ENCODE results near the gene ZNF587B. TPM values are rescaled to one million over a fixed set of nuclear protein-coding genes. Genes with fewer than 3 reads are reported as not detected.
"Not testable (repeated sequence)": the region's sequence is repeated elsewhere in the genome, so short reads cannot be mapped to it uniquely, and the experiment has no call there.

Gene ZNF587B
- total and polyA plus RNA-seq, 3 experiments from 2014 or later, result 1.4 to 25.4 (median 24.8) TPM

GRCh38 chr19:57803265-57803593 is 26.9 kb upstream of the ZNF587B start:
- H3K27me3 Mint-ChIP-seq, result no peaks in the 10 kb centered on the region
- no peak for DNase-seq
- Histone ChIP-seq H3K36me3 (ENCODE audit: insufficient read depth, low read length) (peaks cover 6% of the 10 kb centered on the region), H3K27me3 (ENCODE audit: insufficient read depth, low read length, poor library complexity, severe bottlenecking) (no peaks in the 10 kb centered on the region), H3K9me3 (ENCODE audit: low read length) (no peaks in the 10 kb centered on the region), H3K4me1 (ENCODE audit: insufficient read depth, low read length) (no peaks in the 10 kb centered on the region), H3K27ac (ENCODE audit: low read depth, low read length) (no peak overlapping the region), H3K4me3 (ENCODE audit: low read length) (no peak overlapping the region)
- ChIA-PET CTCF (no interaction called here), POLR2A (no interaction called here)
- no peaks in the 10 kb centered on the region for H3K9me3 Mint-ChIP-seq
- H3K4me3 Mint-ChIP-seq, result peak overlapping the region in 5 of 7 donors; percentile 16 to 68 (median 35)
- H3K27ac Mint-ChIP-seq, result peak overlapping the region in 3 of 8 donors; percentile 17 to 76 (median 56)
- peaks cover 11 to 45% (median 28%) of the 10 kb centered on the region in 3 donors for H3K4me1 Mint-ChIP-seq
- peaks cover 14 to 40% (median 26%) of the 10 kb centered on the region in 3 donors for H3K36me3 Mint-ChIP-seq

GRCh38 chr19:57803594-57804325 is 26.3 kb upstream of the ZNF587B start:
- Mint-ChIP-seq H3K4me3 (peak overlapping the region in 5 of 7 donors; percentile 16 to 68 (median 35)), H3K4me1 (peaks cover 11 to 45% (median 28%) of the 10 kb centered on the region in 3 donors), H3K27ac (peak overlapping the region in 5 of 8 donors; percentile 15 to 76 (median 37)), H3K27me3 (no peaks in the 10 kb centered on the region), H3K36me3 (peaks cover 16 to 45% (median 26%) of the 10 kb centered on the region in 3 donors), H3K9me3 (no peaks in the 10 kb centered on the region)
- H3K4me3 ChIP-seq (ENCODE audit: low read length), result peak overlapping the region; percentile 19
- ChIA-PET CTCF (no interaction called here), POLR2A (no interaction called here)
- no peaks in the 10 kb centered on the region for H3K9me3 ChIP-seq (ENCODE audit: low read length)
- DNase-seq, result peak in 1 of 5 donors; percentile 19
- peaks cover 10% of the 10 kb centered on the region for H3K36me3 ChIP-seq (ENCODE audit: insufficient read depth, low read length)
- no peak overlapping the region for H3K27ac ChIP-seq (ENCODE audit: low read depth, low read length)
- H3K4me1 ChIP-seq (ENCODE audit: insufficient read depth, low read length), result no peaks in the 10 kb centered on the region
- no peaks in the 10 kb centered on the region for H3K27me3 ChIP-seq (ENCODE audit: insufficient read depth, low read length, poor library complexity, severe bottlenecking)

- no peak overlapping the region for H3K4me3 ChIP-seq (ENCODE audit: low read length)
Measured at GRCh38 chr19:57807541-57807940, 22.6 kb upstream of the ZNF587B start.

GRCh38 chr19:57810410-57811295 is 19.4 kb upstream of the ZNF587B start:
- H3K9me3 Mint-ChIP-seq; H3K27ac ChIP-seq (ENCODE audit: low read depth, low read length); POLR2A ChIA-PET; H3K9me3 ChIP-seq (ENCODE audit: low read length); H3K4me3 ChIP-seq (ENCODE audit: low read length); H3K27me3 Mint-ChIP-seq; H3K27me3 ChIP-seq (ENCODE audit: insufficient read depth, low read length, poor library complexity, severe bottlenecking); DNase-seq: not testable (repeated sequence)
- peaks cover 31 to 62% (median 36%) of the 10 kb centered on the region in 3 donors for H3K4me1 Mint-ChIP-seq
- peaks cover 18 to 55% (median 18%) of the 10 kb centered on the region in 3 donors for H3K36me3 Mint-ChIP-seq
- H3K27ac Mint-ChIP-seq, result peak overlapping the region in 2 of 8 donors; percentile 11 to 26
- Histone ChIP-seq H3K36me3 (ENCODE audit: insufficient read depth, low read length) (peaks cover 10% of the 10 kb centered on the region), H3K4me1 (ENCODE audit: insufficient read depth, low read length) (peaks cover 27% of the 10 kb centered on the region)
- peak overlapping the region in 1 of 7 donors; percentile 71 for H3K4me3 Mint-ChIP-seq
- CTCF ChIA-PET, result interaction anchor here (0.7 kb wide), 1 partner anchor 357 kb away, joined by 3 read pairs; no protein-coding TSS in a partner anchor

More at GRCh38 chr19:57807541-57807940, 22.6 kb upstream of the ZNF587B start:
- no peak for DNase-seq
- POLR2A ChIA-PET, result no interaction called here
- no peaks in the 10 kb centered on the region for H3K9me3 Mint-ChIP-seq
- H3K4me1 Mint-ChIP-seq, result peaks cover 12 to 51% (median 21%) of the 10 kb centered on the region in 3 donors
- no peaks in the 10 kb centered on the region for H3K27me3 Mint-ChIP-seq
- H3K27ac Mint-ChIP-seq, result no peak overlapping the region
- Histone ChIP-seq H3K36me3 (ENCODE audit: insufficient read depth, low read length) (peaks cover 10% of the 10 kb centered on the region), H3K4me1 (ENCODE audit: insufficient read depth, low read length) (peaks cover 4% of the 10 kb centered on the region), H3K27ac (ENCODE audit: low read depth, low read length) (no peak overlapping the region), H3K9me3 (ENCODE audit: low read length) (no peaks in the 10 kb centered on the region), H3K27me3 (ENCODE audit: insufficient read depth, low read length, poor library complexity, severe bottlenecking) (no peaks in the 10 kb centered on the region)
- peaks cover 19 to 58% (median 22%) of the 10 kb centered on the region in 3 donors for H3K36me3 Mint-ChIP-seq
- CTCF ChIA-PET, result no interaction called here
- H3K4me3 Mint-ChIP-seq, result no peak overlapping the region

- Histone ChIP-seq H3K9me3 (ENCODE audit: low read length) (no peaks in the 10 kb centered on the region), H3K4me3 (ENCODE audit: low read length) (no peak overlapping the region), H3K27me3 (ENCODE audit: insufficient read depth, low read length, poor library complexity, severe bottlenecking) (no peaks in the 10 kb centered on the region), H3K27ac (ENCODE audit: low read depth, low read length) (no peak overlapping the region), H3K4me1 (ENCODE audit: insufficient read depth, low read length) (peaks cover 27% of the 10 kb centered on the region), H3K36me3 (ENCODE audit: insufficient read depth, low read length) (peaks cover 10% of the 10 kb centered on the region)
- Mint-ChIP-seq H3K4me3 (peak overlapping the region in 5 of 7 donors; percentile 7 to 78 (median 13)), H3K9me3 (no peaks in the 10 kb centered on the region), H3K36me3 (peaks cover 13 to 49% (median 18%) of the 10 kb centered on the region in 3 donors), H3K27me3 (peaks cover 0 to 1% of the 10 kb centered on the region in 2 donors), H3K27ac (peak overlapping the region; percentile 12 to 85 (median 40)), H3K4me1 (peaks cover 32 to 59% (median 36%) of the 10 kb centered on the region in 3 donors)
- POLR2A ChIA-PET, result no interaction called here
- CTCF ChIA-PET, result no interaction called here
- DNase-seq, result no peak
Measured at GRCh38 chr19:57812226-57812625, 17.9 kb upstream of the ZNF587B start.

GRCh38 chr19:57812975-57813820 is 16.9 kb upstream of the ZNF587B start:
- Mint-ChIP-seq H3K4me1 (peaks cover 32 to 53% (median 36%) of the 10 kb centered on the region in 3 donors), H3K27ac (peak overlapping the region in 7 of 8 donors; percentile 12 to 88 (median 77)), H3K36me3 (peaks cover 10 to 41% (median 13%) of the 10 kb centered on the region in 3 donors), H3K4me3 (peak overlapping the region; percentile 72 to 97 (median 78))
- H3K9me3 Mint-ChIP-seq; H3K27me3 ChIP-seq (ENCODE audit: insufficient read depth, low read length, poor library complexity, severe bottlenecking); H3K27ac ChIP-seq (ENCODE audit: low read depth, low read length); H3K4me3 ChIP-seq (ENCODE audit: low read length); DNase-seq; CTCF ChIA-PET; H3K27me3 Mint-ChIP-seq; H3K9me3 ChIP-seq (ENCODE audit: low read length); H3K36me3 ChIP-seq (ENCODE audit: insufficient read depth, low read length): not testable (repeated sequence)
- peaks cover 27% of the 10 kb centered on the region for H3K4me1 ChIP-seq (ENCODE audit: insufficient read depth, low read length)
- POLR2A ChIA-PET, result interaction anchor here (1.4 kb wide), 1 partner anchor 131 kb away, joined by 4 read pairs; the partner anchor contains the start of gene ZNF551

- Mint-ChIP-seq H3K4me1 (peaks cover 35 to 59% (median 42%) of the 10 kb centered on the region in 3 donors), H3K4me3 (peak overlapping the region; percentile 94 to 98 (median 96)), H3K27me3 (peaks cover 0 to 1% of the 10 kb centered on the region in 2 donors), H3K27ac (peak overlapping the region; percentile 87 to 98 (median 95)), H3K9me3 (no peaks in the 10 kb centered on the region), H3K36me3 (peaks cover 8 to 35% (median 13%) of the 10 kb centered on the region in 3 donors)
- H3K27me3 ChIP-seq (ENCODE audit: insufficient read depth, low read length, poor library complexity, severe bottlenecking), result no peaks in the 10 kb centered on the region
- peak overlapping the region; percentile 78 for H3K27ac ChIP-seq (ENCODE audit: low read depth, low read length)
- H3K9me3 ChIP-seq (ENCODE audit: low read length), result no peaks in the 10 kb centered on the region
- H3K4me1 ChIP-seq (ENCODE audit: insufficient read depth, low read length), result peaks cover 27% of the 10 kb centered on the region
- ChIA-PET CTCF (no interaction called here), POLR2A (interaction anchor here (0.6 to 1.4 kb wide), 2 partner anchors 28 to 132 kb away, joined by 3 to 4 read pairs; partner anchors contain the start of gene ZNF551)
- no peaks in the 10 kb centered on the region for H3K36me3 ChIP-seq (ENCODE audit: insufficient read depth, low read length)
- DNase-seq, result no peak
- peak overlapping the region; percentile 91 for H3K4me3 ChIP-seq (ENCODE audit: low read length)
Measured at GRCh38 chr19:57813919-57814504, 16.1 kb upstream of the ZNF587B start.
